Skeletal muscle satellite cell (primary cell): ENCODE results near the gene GRIK3.

Source experiments
- H3K27me3 ChIP-seq: 2 replicates; pipeline ENCODE4 v1.7.0; 2013; ENCODE audit warnings: low read length; ENCODE audit not compliant: control insufficient read depth, insufficient read depth
- H3K36me3 ChIP-seq: 2 replicates; pipeline ENCODE4 v1.7.0; 2013; ENCODE audit warnings: mild to moderate bottlenecking, control low read depth, low read length; ENCODE audit not compliant: insufficient read depth
- H3K4me1 ChIP-seq: 2 replicates; pipeline ENCODE4 v1.7.0; 2013; ENCODE audit warnings: low read length; ENCODE audit not compliant: control insufficient read depth, insufficient read depth
- H3K4me2 ChIP-seq: 2 replicates; pipeline ENCODE4 v1.7.0; 2013; ENCODE audit warnings: mild to moderate bottlenecking, low read length
- H3K4me3 ChIP-seq: 2 replicates; pipeline ENCODE4 v1.7.0; 2013; ENCODE audit warnings: low read length
- H3K9ac ChIP-seq: 2 replicates; pipeline ENCODE4 v1.7.0; 2013; ENCODE audit warnings: mild to moderate bottlenecking, low read depth, low read length, moderate library complexity
- H3K9me3 ChIP-seq: replicated peaks from 2 replicates; pipeline ENCODE4 v1.7.0; 2013; ENCODE audit warnings: mild to moderate bottlenecking, control low read depth, low read length

The GRIK3 gene

GRCh38 chr1:36829066-36829465 lies 205.2 kb downstream of the GRIK3 start:
- Histone ChIP-seq H3K9me3 (peaks cover 12% of the 10 kb centered on the region), H3K27me3 (no peaks in the 10 kb centered on the region), H3K4me2 (no peak overlapping the region), H3K4me3 (no peak overlapping the region), H3K9ac (no peak overlapping the region), H3K36me3 (no peaks in the 10 kb centered on the region), H3K4me1 (no peaks in the 10 kb centered on the region)

GRCh38 chr1:36825226-36825625 lies 209.1 kb downstream of the GRIK3 start:
- H3K9me3 ChIP-seq: peaks cover 12% of the 10 kb centered on the region
- no peaks in the 10 kb centered on the region for H3K36me3 ChIP-seq
- H3K9ac ChIP-seq: no peak overlapping the region
- no peaks in the 10 kb centered on the region for H3K4me1 ChIP-seq
- H3K4me2 ChIP-seq: no peak overlapping the region
- H3K27me3 ChIP-seq: no peaks in the 10 kb centered on the region
- H3K4me3 ChIP-seq: no peak overlapping the region

- no peaks in the 10 kb centered on the region for H3K36me3 ChIP-seq
- no peaks in the 10 kb centered on the region for H3K27me3 ChIP-seq
- no peak overlapping the region for H3K4me3 ChIP-seq
- H3K9ac ChIP-seq: no peak overlapping the region
- no peaks in the 10 kb centered on the region for H3K4me1 ChIP-seq
- no peak overlapping the region for H3K4me2 ChIP-seq
- peaks cover 12% of the 10 kb centered on the region for H3K9me3 ChIP-seq
Observed at GRCh38 chr1:36824390-36824861, 209.9 kb downstream of the GRIK3 start.

- no peaks in the 10 kb centered on the region for H3K4me1 ChIP-seq
- no peak overlapping the region for H3K9ac ChIP-seq
- H3K9me3 ChIP-seq: peaks cover 11% of the 10 kb centered on the region
- H3K4me3 ChIP-seq: no peak overlapping the region
- H3K4me2 ChIP-seq: no peak overlapping the region
- H3K36me3 ChIP-seq: no peaks in the 10 kb centered on the region
- no peaks in the 10 kb centered on the region for H3K27me3 ChIP-seq
Observed at GRCh38 chr1:36822648-36823047, 211.7 kb downstream of the GRIK3 start.

GRCh38 chr1:36821386-36821785 lies 212.9 kb downstream of the GRIK3 start:
- H3K36me3 ChIP-seq: no peaks in the 10 kb centered on the region
- no peak overlapping the region for H3K4me3 ChIP-seq
- H3K4me1 ChIP-seq: no peaks in the 10 kb centered on the region
- peaks cover 8% of the 10 kb centered on the region for H3K9me3 ChIP-seq
- no peak overlapping the region for H3K4me2 ChIP-seq
- H3K9ac ChIP-seq: no peak overlapping the region
- H3K27me3 ChIP-seq: no peaks in the 10 kb centered on the region

- H3K4me3 ChIP-seq: no peak overlapping the region
- no peaks in the 10 kb centered on the region for H3K27me3 ChIP-seq
- H3K4me1 ChIP-seq: no peaks in the 10 kb centered on the region
- H3K36me3 ChIP-seq: no peaks in the 10 kb centered on the region
- no peak overlapping the region for H3K9ac ChIP-seq
- H3K9me3 ChIP-seq: peaks cover 6% of the 10 kb centered on the region
- H3K4me2 ChIP-seq: no peak overlapping the region
Observed at GRCh38 chr1:36818771-36819170, 215.5 kb downstream of the GRIK3 start.

- Histone ChIP-seq H3K27me3 (no peaks in the 10 kb centered on the region), H3K9me3 (peaks cover 3% of the 10 kb centered on the region), H3K36me3 (no peaks in the 10 kb centered on the region), H3K4me3 (no peak overlapping the region), H3K4me1 (no peaks in the 10 kb centered on the region), H3K9ac (no peak overlapping the region), H3K4me2 (no peak overlapping the region)
Observed at GRCh38 chr1:36816348-36816747, 218.0 kb downstream of the GRIK3 start.

- Histone ChIP-seq H3K9me3 (peaks cover 3% of the 10 kb centered on the region), H3K4me1 (no peaks in the 10 kb centered on the region), H3K27me3 (no peaks in the 10 kb centered on the region), H3K4me3 (no peak overlapping the region), H3K4me2 (no peak overlapping the region), H3K36me3 (no peaks in the 10 kb centered on the region), H3K9ac (no peak overlapping the region)
Observed at GRCh38 chr1:36814774-36815173, 219.5 kb downstream of the GRIK3 start.

- H3K36me3 ChIP-seq: no peaks in the 10 kb centered on the region
- no peaks in the 10 kb centered on the region for H3K27me3 ChIP-seq
- H3K4me1 ChIP-seq: no peaks in the 10 kb centered on the region
- H3K9ac ChIP-seq: no peak overlapping the region
- H3K4me2 ChIP-seq: no peak overlapping the region
- H3K9me3 ChIP-seq: peaks cover 3% of the 10 kb centered on the region
- no peak overlapping the region for H3K4me3 ChIP-seq
Observed at GRCh38 chr1:36814083-36814482, 220.2 kb downstream of the GRIK3 start.

GRCh38 chr1:36807262-36807661 lies 227.1 kb downstream of the GRIK3 start:
- H3K9ac ChIP-seq: no peak overlapping the region
- H3K27me3 ChIP-seq: no peaks in the 10 kb centered on the region
- H3K36me3 ChIP-seq: no peaks in the 10 kb centered on the region
- H3K4me3 ChIP-seq: no peak overlapping the region
- no peak overlapping the region for H3K4me2 ChIP-seq
- no peaks in the 10 kb centered on the region for H3K4me1 ChIP-seq
- peaks cover 4% of the 10 kb centered on the region for H3K9me3 ChIP-seq

- Histone ChIP-seq H3K36me3 (no peaks in the 10 kb centered on the region), H3K4me1 (no peaks in the 10 kb centered on the region), H3K9me3 (peaks cover 9% of the 10 kb centered on the region), H3K9ac (no peak overlapping the region), H3K4me2 (no peak overlapping the region), H3K27me3 (no peaks in the 10 kb centered on the region), H3K4me3 (no peak overlapping the region)
Observed at GRCh38 chr1:36805979-36806640, 228.2 kb downstream of the GRIK3 start.

- Histone ChIP-seq H3K9me3 (peaks cover 10% of the 10 kb centered on the region), H3K27me3 (no peaks in the 10 kb centered on the region), H3K4me2 (no peak overlapping the region), H3K4me1 (no peaks in the 10 kb centered on the region), H3K9ac (no peak overlapping the region), H3K36me3 (no peaks in the 10 kb centered on the region), H3K4me3 (no peak overlapping the region)
Observed at GRCh38 chr1:36804669-36805314, 229.5 kb downstream of the GRIK3 start.
